SKM-1 (cell line): ENCODE data around the gene C8A.

Source experiments
- DNase-seq: peaks from one replicate; lab custom pipeline; 2025; ENCODE audit not compliant: unreplicated experiment; lab: John Stamatoyannopoulos, UW

Gene C8A

DNA sequence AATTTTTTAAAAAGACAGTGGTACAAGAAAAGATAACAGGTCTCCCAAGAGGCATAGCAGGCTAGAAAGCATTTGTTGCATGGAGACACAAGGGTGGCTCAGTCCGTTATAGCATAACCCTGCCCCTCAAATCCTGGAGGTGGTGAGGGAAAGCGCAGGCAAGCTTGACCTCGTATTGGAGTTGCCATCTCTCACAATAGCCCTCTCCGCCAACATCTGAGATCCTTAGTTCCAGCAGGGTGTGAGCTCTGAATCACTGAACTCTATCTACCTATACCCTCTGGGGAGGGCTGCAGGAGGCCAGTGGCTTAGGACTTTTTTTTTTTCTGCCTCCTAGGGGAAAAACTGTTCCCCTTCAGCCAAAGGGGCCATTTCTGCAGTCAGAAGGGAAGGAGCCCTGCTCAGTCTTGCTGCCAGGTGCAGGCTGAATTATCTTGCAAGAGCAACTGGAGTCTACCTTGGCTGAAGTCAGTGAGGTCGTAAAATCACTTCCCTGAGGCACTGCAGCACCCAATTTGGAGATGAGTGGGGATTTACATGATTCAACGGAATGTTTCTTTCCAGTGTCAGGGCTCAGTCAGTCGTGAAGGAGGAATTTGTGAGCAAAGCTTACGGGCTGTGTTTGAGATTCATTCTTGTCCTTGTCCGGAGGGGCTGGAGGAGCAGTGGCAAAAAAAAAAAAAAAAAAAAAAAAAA lies 17.2 kb upstream of the C8A start:
- no peak for DNase-seq

GRCh38 chr1:56838759-56839158 lies 15.8 kb upstream of the C8A start:
- DNase-seq: no peak

DNA sequence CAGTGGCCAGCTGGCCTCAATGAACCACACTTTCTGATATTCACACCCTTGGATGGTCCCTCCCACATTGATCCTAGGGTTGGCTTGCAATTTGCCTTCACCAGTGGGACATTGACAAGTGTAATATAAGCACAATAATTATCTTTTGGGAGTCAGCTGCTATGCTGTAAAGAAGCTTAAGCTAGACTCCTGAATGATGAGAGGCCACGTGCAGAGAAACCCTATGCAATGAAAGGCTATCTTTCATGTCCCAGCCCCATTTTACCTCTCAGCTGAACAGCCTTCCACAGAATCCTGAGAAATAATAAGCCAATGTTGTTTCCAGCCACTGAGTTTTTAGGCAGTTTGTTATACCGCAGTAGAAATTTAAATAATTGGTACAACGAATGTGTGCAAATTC lies 11.1 kb upstream of the C8A start:
- DNase-seq: no peak

GRCh38 chr1:56844545-56845136 lies 10.0 kb upstream of the C8A start:
- DNase-seq: no peak

GRCh38 chr1:56845343-56845742 lies 9.3 kb upstream of the C8A start:
- no peak for DNase-seq

- DNase-seq: no peak
These were observed 4.8 kb upstream of the C8A start for GRCh38 chr1:56849750-56850149.

GRCh38 chr1:56850411-56850810 lies 4.2 kb upstream of the C8A start:
- no peak for DNase-seq

DNA sequence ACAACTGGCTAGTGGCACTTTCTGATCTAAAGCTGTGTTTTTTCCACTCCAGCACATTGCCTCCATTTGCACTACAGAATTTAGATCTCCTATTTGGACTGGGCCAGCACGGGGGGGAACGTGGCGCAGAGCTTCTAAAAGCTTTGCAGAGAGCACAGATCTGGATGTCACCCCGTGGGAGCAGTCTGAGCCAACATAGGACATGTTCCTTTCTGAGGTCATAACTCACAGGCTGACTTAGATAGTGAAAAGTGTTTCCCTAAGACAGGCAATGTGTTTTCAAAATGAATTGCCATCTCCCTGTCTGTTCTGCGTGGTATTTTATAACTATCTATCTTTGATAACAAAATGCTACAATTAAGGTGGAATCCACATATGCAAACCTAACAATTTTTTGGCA lies 3.7 kb upstream of the C8A start:
- no peak for DNase-seq

DNA sequence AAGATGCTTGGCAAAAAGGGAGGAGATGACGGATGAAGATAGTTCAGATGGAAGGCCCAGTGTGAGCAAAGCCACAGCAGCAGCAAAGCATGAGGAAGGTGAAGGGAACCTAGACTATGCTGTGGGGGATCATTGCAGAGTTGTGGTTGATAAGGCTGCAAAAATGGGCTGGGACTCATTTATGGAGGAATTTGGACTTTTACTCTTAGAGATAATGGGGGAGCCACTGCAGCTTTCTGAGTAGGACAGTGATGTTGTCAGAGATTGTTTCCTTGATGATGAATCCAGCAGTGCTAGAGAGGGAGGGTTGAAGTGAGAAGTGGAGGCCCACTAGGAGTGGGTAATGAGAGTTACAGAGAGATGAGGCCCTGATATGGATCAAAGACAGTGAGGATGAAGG lies 2.1 kb upstream of the C8A start:
- DNase-seq: no peak

GRCh38 chr1:56855190-56855589 lies 593 bp downstream of the C8A start:
- DNase-seq: no peak

DNA sequence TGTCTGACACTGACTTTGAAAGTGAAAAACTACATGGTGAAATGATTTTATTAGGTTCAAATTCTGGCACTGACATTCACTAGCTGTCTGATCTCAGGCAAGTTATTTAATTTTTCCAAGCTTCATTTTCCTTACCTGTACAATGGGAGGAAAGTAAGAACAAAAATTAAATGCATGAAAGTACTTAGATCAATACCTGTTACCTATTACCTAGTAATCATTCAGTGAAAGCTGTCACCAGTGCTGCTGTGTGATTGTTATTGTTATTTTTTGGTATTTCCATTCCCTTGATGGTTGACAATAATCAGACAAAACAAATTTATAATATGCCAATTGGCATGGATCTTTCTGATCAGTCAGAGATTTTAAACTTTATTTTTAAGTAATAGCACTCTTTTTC lies 1.6 kb downstream of the C8A start:
- no peak for DNase-seq

- no peak for DNase-seq
These were observed 4.7 kb downstream of the C8A start for GRCh38 chr1:56859287-56859686.

DNA sequence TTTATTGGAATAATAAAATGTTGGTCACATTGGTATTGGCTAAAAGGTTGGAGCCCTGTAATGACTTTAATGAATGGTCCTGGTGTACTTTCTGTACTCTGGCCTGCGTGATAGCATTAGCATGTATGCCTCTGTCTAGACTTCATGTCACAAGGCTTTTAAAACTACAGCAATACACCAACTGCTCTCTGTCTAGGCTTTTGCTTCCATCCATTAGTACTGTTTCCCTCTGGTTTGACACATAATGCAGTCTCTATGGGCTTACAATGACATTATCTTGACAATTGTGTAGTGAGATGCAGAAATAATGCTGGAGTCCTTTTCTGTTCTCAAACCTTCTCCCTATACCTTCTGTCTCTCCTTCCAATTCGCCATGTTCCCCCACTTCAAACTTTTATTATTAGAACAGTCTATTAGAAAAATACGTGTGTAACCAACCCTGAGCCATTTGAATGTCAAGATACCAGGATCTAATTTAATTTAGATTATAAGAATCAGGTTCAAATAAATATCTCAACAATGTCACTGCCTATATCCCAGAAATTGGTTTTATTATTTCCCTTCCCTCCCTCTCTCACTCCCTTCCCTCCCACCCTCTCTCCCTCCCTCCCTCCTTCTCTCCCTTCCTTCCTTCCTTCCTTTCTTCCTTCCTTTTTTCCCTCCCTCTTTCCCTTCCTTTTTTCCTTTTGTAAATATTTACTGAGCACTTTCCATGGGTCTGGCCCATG lies 8.8 kb downstream of the C8A start:
- no peak for DNase-seq

GRCh38 chr1:56864430-56864829 lies 9.8 kb downstream of the C8A start:
- no peak for DNase-seq

- no peak for DNase-seq
These were observed 12.1 kb downstream of the C8A start for GRCh38 chr1:56866656-56867055.

- no peak for DNase-seq
These were observed 12.9 kb downstream of the C8A start for GRCh38 chr1:56867491-56867890.

DNA sequence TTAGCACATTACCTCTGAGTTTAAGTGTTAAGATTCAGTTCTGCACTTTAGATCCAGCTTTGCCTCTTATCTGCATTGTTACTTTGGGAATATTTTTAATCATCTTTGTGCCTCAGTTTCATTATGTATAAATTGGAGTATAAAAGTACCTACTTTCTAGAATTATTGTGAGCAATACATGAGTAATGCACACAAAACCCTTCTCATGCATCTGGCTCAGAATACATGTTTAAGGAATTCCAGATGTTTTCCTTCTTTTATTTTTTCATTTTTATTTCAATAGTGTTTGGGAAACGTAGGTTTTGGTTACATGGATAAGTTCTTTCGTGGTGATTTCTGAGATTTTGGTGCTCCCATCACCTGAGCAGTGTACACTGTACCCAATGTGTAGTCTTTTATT lies 14.2 kb downstream of the C8A start:
- DNase-seq: no peak

GRCh38 chr1:56872597-56872996 lies 18.0 kb downstream of the C8A start:
- DNase-seq: no peak

GRCh38 chr1:56873213-56873612 lies 18.6 kb downstream of the C8A start:
- DNase-seq: no peak

DNA sequence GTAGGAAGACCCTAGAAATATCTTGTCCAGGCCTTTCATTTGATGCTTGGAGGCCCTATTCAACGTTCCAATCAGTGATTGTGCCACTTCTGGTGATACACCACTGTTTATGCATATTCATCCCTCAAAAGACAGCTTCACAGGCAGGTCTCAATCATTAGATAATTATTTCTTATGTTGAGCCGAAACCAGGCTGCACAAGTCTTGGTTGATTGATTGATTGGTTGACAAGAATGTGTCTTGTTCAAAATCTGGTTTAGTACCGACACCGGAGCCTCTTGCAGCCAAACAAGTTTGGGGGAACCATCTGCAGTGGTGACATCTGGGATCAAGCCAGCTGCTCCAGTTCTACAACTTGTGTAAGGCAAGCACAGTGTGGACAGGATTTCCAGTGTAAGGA lies 20.1 kb downstream of the C8A start:
- DNase-seq: no peak

- no peak for DNase-seq
These were observed 23.4 kb downstream of the C8A start for GRCh38 chr1:56877973-56878372.

- no peak for DNase-seq
These were observed 26.2 kb downstream of the C8A start for GRCh38 chr1:56880774-56881173.

DNA sequence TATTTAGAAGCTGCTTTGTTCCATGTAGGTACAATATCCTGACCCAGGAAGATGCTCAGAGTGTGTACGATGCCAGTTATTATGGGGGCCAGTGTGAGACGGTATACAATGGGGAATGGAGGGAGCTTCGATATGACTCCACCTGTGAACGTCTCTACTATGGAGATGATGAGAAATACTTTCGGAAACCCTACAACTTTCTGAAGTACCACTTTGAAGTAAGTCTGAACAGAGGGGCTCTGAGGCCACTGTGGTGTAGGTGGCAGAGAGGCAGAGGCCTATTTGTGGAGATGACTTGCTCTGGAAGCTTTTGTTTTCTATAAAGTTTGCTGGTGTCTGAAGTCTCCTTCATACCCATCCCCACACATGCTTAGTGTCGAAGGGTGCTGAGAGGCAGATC lies 26.8 kb downstream of the C8A start:
- DNase-seq: no peak
